Ecto neural progenitor cell (in vitro differentiated cells): ENCODE results near the gene SRP19.
A peak's percentile ranks its signal among the peaks of the same experiment; 100 is the strongest.
"Not testable (repeated sequence)": the region's sequence is repeated elsewhere in the genome, so short reads cannot be mapped to it uniquely, and the experiment has no call there.

Source experiments
- DNase-seq: peaks from one replicate; pipeline ENCODE4 v3.0.0-alpha.2; 2018; ENCODE audit warnings: low spot score

Gene SRP19

DNA sequence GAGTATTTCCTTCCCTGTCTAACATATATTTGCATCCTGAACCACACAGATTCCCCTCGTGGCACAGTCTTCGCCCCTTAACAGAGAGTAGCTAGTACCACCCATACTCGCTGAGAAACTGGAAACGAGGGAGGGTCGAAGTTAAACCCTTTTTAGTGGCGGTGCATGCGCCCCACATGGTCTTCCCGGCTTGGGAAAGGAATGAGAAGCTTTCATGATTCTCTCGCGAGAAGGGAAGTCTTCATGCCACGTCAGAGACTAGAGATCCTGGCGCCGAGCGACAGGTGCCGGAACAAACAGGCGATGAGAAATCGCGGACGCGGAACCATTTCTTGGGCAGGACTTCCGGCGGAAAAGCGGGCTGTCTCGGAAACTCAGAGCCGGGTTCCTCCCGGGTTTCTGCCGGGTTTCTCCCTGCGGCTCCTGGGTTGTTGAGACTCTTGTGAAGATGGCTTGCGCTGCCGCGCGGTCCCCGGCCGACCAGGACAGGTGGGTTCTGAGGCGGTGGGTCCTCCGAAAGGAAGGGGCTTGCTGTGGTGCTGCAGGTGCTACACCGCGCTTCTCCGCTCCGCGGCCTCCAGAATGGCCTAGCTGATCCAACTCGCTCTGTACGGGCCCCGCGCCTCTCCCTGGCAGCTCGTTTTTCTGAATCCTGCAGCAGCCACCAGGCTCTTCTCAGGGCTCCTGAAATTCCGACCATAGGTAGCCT, at the start of gene SRP19:
TSS of gene SRP19 (plus strand) at position 359 of the 709 bp plus-strand sequence. CDS start at position 449, 90 bp downstream.
- peak; percentile 92 for DNase-seq

DNA sequence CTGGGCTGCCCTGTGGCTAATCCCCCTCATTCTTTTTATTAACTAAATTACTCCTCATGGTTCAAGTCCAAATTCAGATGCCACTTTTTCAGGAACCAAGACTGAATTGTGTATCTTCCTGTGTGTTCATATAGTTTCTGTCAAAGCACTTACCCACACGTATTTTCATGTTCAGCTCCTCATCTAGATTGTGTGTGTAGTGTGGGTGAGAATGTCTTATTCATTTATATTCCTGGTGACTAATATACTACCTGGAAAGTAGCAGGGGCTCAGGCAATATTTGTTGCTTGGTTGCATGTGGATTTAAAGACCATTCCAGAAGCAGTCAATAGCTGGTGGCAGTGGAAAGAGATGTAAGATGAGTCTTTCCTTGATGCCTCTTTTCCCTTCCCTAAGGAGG, 48.5 kb upstream of the SRP19 start:
- no peak for DNase-seq

DNA sequence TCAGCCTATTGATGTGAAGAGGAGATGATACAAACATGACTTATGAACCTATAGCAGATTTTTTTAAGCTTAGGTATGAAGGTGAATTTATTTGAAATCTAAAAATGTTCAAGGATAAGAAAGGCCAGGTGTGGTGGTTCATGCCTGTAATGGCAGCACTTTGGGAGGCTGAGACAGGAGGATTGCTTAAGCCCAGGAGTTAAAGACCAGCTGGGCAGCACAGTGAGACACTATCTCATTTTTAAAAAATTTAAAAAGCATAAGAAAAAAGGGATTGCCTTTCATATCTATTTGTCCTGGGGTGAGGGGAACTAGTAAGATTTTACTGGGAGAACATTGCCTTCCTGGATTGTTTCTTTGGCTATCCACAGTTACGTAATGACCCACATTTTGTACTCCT, 40.8 kb upstream of the SRP19 start:
- DNase-seq, result no peak

DNA sequence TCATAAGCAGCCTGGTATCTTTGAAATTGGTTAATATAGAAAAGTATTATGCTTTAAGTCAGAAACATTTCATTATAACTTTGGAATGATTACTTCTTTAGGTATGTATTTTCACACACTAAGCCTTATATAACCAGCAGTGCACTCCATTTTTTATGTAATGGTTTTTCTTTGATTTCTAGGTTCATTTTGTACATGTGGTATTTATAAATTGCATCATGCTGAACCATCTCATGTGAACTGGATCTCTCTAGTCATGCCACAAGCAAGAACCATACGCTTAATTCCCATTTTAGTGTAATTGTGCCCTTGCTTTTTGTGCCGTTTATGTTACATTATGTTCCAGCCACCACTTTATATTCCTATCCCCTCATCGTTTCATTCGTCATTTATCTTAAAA, 38.6 kb upstream of the SRP19 start:
- DNase-seq, result no peak

DNA sequence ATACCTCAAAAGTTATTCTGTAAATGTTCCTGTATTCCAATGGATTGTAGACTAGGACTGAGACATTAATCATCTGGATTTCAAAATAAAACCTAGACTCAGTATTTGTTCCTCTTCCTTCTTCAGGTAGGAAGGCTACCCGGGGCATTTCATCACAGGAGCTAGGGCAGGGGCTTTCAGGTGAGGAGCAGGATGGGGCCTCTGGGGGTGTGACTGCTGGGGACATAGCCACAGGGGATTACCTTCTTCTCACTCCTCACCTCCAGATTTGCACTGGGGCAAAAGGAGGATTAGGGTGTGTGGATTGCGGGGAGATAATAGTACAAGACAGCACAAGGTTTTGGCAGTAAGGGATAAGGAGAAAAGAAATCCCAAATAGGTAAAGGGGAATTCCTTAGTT, 37.9 kb upstream of the SRP19 start:
- no peak for DNase-seq

DNA sequence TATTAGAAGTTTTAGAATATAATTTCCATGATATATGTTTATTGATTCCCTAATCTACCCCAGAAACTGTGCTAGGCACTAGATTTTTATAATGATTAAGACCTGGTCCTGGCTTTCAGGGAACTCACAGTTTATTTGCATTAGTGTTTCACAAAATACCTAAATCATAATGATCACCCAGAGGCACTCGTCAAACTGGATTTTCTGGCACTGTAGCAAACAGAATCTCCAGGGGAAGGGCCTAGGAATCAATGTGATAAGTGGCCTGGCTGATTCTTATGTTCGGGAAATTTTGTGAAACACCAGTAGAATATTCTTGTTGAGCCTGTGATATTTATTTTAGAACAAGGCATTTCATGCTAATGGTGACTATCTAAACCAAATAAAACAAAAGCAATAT, 37.4 kb upstream of the SRP19 start:
- DNase-seq, result no peak

DNA sequence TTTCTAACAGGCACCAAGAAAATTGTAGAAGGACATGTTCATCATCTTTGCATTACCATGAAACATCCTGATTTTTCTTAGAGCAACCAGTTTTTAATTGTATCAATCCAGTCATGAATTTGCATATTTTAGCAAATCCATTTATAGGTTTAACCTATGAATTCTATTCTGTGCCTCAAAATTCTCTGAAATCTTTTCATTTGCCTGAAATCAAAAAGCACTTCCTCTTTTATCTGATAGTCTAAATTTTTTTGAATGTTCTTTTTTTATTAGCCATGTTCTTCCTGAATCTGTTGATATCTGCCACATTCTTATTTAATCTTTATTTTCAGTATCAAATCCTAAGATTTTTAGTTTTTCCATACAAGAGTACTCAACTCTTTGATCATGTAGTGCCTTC, 36.9 kb upstream of the SRP19 start:
- DNase-seq, result no peak

DNA sequence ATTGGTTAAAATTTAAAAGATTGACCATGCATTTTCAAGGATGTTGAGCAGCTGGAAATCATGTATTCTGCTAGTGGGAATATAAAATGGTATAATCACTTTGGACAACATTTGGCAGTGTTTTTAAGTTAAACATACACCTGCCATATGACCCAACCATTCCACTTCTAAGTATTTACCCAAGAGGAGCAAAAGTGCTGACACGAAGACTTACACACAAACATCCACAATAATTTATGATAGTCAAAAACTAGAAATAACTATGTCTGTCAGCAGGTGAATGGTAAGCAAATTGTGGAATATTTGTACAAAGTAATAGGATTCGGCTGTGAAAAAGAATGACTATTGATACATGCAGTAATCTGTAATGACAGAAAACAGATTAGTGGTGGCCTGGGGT, 30.7 kb upstream of the SRP19 start:
- no peak for DNase-seq

DNA sequence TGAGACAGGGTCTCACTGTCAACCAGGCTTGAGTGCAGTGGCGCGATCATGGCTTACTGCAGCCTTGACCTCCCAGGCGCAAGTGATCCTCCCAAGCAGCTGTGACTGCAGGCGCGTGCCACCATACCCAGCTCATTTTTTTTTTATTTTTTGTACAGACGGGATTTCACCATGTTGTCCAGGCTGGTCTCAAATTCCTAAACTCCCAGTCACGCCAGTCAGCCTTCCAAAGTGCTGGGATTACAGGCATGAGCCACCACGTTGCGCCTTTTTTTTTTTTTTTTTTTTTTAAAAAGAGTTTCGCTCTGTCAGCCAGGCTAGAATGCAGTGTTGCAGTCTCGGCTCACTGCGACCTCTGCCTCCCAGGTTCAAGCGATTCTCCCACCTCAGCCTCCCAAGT, 27.1 kb upstream of the SRP19 start:
- DNase-seq, result no peak

DNA sequence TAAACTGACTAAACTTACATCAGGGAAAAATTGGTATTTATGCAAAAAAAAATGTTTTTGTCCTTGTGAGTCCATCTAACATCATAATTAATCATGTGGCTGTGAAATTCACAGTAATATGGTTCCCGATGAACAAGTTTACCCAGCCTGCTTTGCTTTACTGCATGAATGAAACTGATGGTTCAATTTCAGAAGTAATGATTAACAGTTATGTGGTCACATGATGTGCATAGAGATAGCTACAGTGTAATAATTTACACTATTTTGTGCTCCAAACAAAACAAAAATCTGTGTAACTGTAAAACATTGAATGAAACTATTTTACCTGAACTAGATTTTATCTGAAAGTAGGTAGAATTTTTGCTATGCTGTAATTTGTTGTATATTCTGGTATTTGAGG, 16.6 kb upstream of the SRP19 start:
- no peak for DNase-seq

DNA sequence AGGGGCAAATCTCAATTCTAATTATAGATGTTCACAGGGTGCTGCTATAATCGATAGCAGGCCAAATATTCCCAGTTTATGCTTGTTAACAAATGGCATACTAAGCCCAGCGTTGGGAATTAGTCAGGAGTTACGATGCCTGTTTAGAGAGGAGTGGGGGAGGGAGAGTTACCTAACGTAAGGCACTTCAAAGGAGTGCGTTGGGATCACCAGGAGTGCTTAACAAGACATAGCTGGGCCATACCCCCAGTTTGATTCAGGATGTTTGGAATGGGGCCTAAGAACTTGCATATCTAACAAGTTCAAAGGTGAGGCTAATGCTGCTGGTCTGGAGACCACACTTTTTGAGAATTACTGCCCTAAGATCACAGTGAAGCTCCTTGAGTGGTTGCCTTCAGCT, 14.5 kb upstream of the SRP19 start:
- no peak for DNase-seq

DNA sequence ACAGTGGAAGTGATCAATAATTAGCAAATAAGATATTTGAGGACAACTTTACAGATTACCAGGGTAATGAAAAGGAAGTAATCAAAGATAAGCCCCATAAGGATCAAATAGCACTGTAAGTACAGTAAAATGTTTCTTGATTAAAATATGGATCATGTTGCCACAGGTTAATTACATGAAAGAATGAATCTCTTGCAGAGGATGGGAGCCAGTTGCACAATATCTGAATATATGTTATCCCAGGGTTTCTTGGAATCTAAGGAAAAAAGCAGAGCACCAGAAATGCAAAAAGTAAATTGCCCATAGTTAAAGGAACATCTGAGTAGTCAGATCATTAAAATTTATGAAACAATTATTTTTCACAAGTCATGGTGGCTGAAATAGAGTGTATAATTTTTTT, 13.8 kb upstream of the SRP19 start:
- no peak for DNase-seq

DNA sequence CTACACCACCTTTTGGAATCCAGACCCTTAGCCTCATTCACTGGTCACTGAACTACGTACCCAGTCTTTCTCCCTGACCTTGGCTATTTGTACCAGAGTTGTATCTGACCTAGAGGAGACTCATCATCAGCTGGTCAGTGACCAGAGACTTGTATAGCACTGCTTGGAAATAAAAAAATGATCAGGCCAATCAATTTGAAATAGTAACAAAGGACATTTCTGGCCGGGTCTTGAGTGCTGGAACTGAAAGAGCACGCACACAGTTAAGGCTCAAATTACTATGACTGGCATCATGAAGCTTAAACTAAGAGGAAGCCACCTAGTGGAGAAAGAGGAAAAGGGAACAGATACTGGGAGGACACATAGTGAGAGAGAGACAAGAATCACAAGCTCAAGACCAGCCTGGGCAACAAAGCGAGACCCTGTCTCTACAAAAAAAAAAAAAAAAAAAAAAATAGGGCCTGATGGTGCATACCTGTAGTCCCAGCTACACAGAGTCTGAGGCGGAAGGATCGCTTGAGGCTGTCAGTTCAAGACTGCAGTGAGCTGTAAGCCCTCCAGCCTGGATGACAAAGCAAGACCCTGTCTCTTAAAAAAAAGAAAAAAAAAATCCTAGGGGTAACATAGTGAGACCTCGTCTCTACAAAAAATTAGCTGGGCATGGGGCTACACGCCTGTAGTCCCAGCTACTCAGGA, 12.8 kb upstream of the SRP19 start:
- DNase-seq, result no peak

DNA sequence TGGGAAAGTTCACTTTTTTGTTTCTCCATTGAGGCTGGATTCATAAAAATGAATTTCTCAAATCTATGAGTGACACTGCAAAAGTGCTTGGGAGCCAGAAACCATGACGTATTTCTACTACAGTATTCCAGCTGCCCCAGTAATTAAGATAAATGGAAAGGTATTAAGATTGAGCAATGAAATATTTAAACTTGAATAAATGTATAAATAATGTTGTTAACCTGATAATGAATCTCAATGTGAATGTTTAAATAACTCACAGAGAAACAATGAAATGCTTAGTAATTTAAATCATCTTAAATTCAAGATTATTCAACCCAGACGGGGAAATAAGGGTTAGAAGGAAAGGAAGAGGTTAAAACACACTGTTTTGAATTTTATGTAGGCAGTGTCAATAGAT, 11.2 kb upstream of the SRP19 start:
- no peak for DNase-seq

DNA sequence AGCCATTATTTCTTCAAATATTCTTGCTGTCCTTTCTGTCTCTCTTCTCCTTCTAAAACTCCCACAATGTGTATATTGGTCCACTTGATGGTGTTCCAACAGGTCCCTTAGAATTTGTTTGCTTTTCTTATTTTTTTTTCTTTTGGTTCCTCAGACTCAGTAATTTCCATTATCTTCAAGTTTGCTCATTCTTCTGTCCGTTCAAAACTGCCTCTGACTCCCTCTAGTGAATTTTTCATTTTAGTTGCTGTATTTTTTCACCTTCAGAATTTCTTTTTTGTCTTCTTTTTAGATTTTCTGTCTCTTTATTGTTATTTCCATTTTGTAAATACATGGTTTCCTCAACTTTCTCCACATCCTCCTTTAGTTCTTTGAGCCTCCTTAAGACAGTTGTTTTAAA, 6.4 kb upstream of the SRP19 start:
- DNase-seq, result no peak

DNA sequence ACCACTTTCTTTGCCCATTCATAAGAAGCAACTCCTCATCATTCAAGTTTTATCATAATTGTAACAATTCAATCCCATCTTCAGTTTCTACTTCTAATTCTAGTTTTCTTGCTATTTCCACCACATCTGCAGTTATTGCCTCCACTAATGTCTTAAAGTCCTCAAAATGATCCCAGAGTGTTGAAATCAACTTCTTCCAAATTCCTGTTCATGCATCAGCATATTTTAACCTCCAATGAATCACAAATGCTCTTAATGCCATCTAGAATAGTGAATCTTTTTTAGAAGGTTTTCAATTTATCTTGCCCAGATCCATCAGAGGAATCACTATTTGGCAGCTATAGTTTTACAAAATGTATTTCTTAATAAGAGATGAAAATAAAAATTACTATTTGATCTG, 3.2 kb upstream of the SRP19 start:
- no peak for DNase-seq

DNA sequence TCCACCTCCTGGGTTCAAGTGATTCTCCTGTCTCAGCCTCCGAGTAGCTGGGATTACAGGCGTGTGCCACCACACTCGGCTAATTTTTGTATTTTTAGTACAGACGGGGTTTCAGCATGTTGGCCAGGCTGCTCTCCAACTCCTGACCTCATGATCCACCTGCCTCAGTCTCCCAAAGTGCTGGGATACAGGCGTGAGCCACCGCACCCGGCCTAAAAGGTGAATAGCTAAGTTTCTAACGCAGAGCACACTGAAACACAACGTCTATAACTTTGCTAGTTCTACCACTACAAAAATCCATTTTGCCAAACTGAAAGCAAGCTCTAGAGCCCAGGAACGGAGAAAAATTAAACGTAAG, 537 bp upstream of the SRP19 start:
- not testable (repeated sequence) for DNase-seq

DNA sequence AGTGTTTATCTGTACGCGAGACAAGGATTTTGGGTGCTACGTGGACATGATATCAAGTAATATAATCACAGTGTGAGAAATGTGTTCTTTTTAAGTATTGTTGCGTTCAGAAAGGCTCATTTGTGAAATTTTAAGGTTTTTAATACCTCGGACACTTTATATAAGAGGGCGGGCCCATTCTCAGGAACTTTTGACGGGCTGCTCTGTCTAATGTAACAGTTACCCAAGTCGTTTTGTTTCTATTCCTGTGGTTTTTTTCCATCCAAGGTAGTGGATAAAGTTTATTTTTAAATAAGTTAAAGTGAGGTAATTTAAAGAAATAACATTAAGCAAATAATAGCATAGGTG, 525 bp downstream of the SRP19 start:
- DNase-seq, result no peak

DNA sequence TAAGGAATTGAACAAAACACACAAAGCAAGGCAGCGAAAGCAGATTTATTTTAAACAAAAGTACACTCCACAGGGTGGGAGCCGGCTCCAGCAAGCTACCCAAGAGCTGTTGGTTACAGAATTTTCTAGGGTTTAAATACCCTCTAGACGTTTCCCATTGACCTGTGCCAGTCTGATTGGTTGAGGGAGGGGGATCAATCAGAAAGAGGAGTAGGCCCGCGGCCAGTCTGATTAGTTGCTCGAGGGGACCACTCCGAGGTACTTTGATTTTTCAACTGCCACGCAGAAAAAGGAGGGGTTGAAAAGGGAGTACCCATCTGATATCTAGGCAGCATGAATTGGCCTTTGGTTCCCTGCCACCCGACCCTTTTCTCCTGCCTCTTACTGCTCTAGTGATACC, 998 bp downstream of the SRP19 start:
- no peak for DNase-seq

DNA sequence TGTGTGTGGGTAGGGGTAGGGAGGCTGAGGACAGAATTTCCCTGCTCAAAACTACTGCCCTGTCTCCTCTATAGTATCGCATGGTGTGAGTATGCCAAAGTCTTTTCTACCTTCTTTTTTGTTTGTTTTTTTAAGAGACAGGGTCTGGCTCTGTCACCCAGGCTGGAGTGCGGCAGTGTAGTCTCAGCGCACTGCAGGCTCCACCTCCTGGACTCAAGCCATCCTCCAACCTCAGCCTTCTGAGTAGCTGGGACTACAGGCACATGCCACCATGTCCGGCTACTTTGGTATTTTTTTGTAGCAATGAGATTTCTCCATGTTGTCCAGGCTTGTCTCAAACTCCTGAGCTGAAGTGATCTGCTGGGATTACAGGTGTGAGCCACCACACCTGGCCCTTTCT, 2.5 kb downstream of the SRP19 start:
- no peak for DNase-seq

DNA sequence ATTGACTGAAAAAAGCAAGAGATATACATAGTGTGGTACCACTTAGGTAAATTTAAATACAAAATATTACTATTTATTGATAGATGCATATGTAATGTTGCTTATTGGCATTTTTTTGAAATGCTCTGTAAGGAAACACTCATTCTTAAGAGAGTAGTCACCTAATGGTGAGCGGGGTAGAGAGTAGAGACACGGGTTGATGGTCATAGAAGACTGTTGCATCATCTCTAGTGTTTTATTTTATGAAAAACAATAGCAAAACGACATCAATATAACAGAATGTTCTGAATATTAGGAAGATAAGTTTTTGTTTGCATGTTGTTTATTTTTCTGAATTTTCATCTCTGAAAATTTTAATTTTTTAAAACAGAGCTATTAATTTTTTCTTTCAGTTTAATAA, 4.0 kb downstream of the SRP19 start:
- no peak for DNase-seq

DNA sequence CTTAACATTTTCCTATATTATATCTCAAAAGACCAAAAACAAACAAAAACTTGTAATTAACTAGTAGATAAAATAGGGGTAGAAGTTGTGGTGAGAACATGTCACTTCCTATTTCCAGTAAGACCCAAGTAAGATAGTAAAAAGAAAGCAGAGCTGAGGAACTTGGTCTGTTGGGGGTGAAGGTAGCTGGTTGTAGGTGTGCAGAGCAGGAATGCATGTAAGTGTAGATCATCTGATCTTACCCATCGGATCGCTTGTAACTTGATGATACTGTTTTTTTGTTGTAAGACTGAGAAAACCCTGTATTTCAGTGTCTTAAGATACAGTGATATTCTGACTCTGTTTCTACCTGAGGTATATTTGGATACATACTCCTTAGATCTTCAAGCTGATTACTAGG, 5.7 kb downstream of the SRP19 start:
- DNase-seq, result no peak

DNA sequence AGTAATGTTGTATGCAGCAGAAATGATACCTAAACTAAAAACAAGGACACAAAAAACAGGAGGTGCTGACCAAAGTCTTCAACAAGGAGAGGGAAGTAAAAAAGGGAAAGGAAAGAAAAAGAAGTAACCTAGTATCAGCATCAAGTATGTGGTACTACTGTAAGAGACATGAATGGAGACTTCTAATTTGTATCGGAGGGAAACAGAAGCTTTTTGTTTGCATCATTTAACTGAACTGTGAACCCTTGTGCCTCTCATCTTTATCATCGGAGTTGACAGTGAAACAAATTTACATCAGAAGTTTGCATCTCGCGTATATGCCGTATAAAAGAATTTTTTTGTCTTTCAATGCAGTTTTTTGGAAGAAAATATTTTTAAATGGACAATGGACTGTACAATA, 6.3 kb downstream of the SRP19 start:
- DNase-seq, result no peak

DNA sequence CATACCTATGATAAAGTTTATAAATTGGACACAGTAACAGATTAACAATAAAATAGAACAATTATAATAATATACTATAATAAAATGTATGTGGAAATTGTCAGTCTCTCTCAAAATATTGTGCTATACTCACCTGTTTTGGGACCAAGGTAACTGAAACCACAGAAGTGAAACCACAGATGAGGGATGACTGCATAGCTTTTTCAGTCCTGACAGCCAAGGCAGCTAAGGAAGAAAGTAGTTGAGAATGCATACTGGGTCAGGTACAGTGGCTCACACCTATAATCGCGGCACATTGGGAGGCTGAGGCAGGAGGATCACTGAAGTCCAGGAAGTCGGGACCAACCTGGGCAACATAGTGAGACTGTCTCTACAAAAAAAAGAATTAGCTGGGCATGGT, 8.9 kb downstream of the SRP19 start:
- DNase-seq, result no peak
